Left ventricle myocardium inferior (tissue), 1 donor: ENCODE results near the gene DIDO1. TPM values are rescaled to one million over a fixed set of nuclear protein-coding genes. Genes with fewer than 3 reads are reported as not detected.

Experiments used
- DNase-seq: peaks from one replicate; pipeline ENCODE4 v3.0.0-alpha.2; 2020
- H3K27ac ChIP-seq: fragments of 200-600 bp; replicated peaks from 2 replicates; pipeline ENCODE4 v1.8.0; 2021
- H3K27me3 ChIP-seq: fragments of 200-600 bp; 2 replicates; pipeline ENCODE4 v1.8.0; 2021; ENCODE audit warnings: low read depth
- H3K36me3 ChIP-seq: fragments of 200-600 bp; 2 replicates; pipeline ENCODE4 v1.8.0; 2021
- H3K4me1 ChIP-seq: fragments of 200-600 bp; 2 replicates; pipeline ENCODE4 v1.8.0; 2021
- H3K4me3 ChIP-seq: fragments of 200-600 bp; 2 replicates; pipeline ENCODE4 v1.8.0; 2021; ENCODE audit warnings: mild to moderate bottlenecking, moderate library complexity
- H3K9me3 ChIP-seq: fragments of 200-600 bp; replicated peaks from 2 replicates; pipeline ENCODE4 v1.8.0; 2021
- CTCF ChIP-seq: fragments of 200-600 bp; IDR thresholded peaks from 2 replicates; pipeline ENCODE4 v1.8.0; 2021; ENCODE audit warnings: antibody characterized with exemption, mild to moderate bottlenecking, borderline replicate concordance
- intact Hi-C: fragments of 100-400 bp; cut with micrococcal nuclease; formaldehyde crosslinking; loops from one replicate; pipeline ENCODE4 v1.11.0; 2022
- total RNA-seq: library from RNA; stranded (reverse); fragmentation: NEBNext Ultra II Directional; extraction: Animal tissue kit (Norgen Biotek cat#: 25700); gene quantifications from one replicate; pipeline ENCODE4 v1.2.1, GENCODE V29; 2021
- donor health status: DM: no; HTN: yes; CAD: no; lungs with severe emphysema.

DIDO1 gene
- total RNA-seq, 1 donor from 2014 or later: 37.0 TPM

- DNase-seq: no peak
- intact Hi-C loops: no loop called here
- Histone ChIP-seq H3K36me3 (peaks cover 72% of the 10 kb centered on the region), H3K9me3 (no peaks in the 10 kb centered on the region), H3K27me3 (no peaks in the 10 kb centered on the region), H3K4me1 (peaks cover 13% of the 10 kb centered on the region), H3K4me3 (no peak overlapping the region), H3K27ac (no peak overlapping the region)
- no peak for TF ChIP-seq CTCF
These were observed 37.4 kb downstream of the DIDO1 start for GRCh38 chr20:62888910-62889309.

- Histone ChIP-seq H3K4me1 (peaks cover 13% of the 10 kb centered on the region), H3K27me3 (no peaks in the 10 kb centered on the region), H3K9me3 (no peaks in the 10 kb centered on the region), H3K36me3 (peaks cover 67% of the 10 kb centered on the region), H3K27ac (no peak overlapping the region), H3K4me3 (no peak overlapping the region)
- intact Hi-C loops: no loop called here
- DNase-seq: no peak
- TF ChIP-seq CTCF: no peak
These were observed 37.9 kb downstream of the DIDO1 start for GRCh38 chr20:62888406-62888805.

GRCh38 chr20:62887860-62888239 is 38.5 kb downstream of the DIDO1 start:
- Histone ChIP-seq H3K9me3 (no peaks in the 10 kb centered on the region), H3K27ac (peak overlapping the region; percentile 20), H3K4me3 (no peak overlapping the region), H3K4me1 (peaks cover 13% of the 10 kb centered on the region), H3K36me3 (peaks cover 62% of the 10 kb centered on the region), H3K27me3 (no peaks in the 10 kb centered on the region)
- TF ChIP-seq CTCF: no peak
- DNase-seq: no peak
- intact Hi-C loops: no loop called here

GRCh38 chr20:62887152-62887859 is 39.0 kb downstream of the DIDO1 start:
- Histone ChIP-seq H3K36me3 (peaks cover 56% of the 10 kb centered on the region), H3K27ac (peak overlapping the region; percentile 20)
- intact Hi-C loops: no loop called here

GRCh38 chr20:62886709-62887058 is 39.6 kb downstream of the DIDO1 start:
- no peak overlapping the region for H3K4me3 ChIP-seq
- no peaks in the 10 kb centered on the region for H3K9me3 ChIP-seq
- TF ChIP-seq CTCF: no peak
- H3K4me1 ChIP-seq: peaks cover 13% of the 10 kb centered on the region
- H3K27me3 ChIP-seq: no peaks in the 10 kb centered on the region
- no peak for DNase-seq
- no peak overlapping the region for H3K27ac ChIP-seq
- intact Hi-C loops: no loop called here
- H3K36me3 ChIP-seq: peaks cover 54% of the 10 kb centered on the region

More at GRCh38 chr20:62887152-62887859, 39.0 kb downstream of the DIDO1 start:
- DNase-seq: peak; percentile 66
- TF ChIP-seq CTCF: no peak
- Histone ChIP-seq H3K9me3 (no peaks in the 10 kb centered on the region), H3K4me3 (no peak overlapping the region), H3K4me1 (peaks cover 13% of the 10 kb centered on the region), H3K27me3 (no peaks in the 10 kb centered on the region)
